Vagina (tissue), 2 donors: Measurements from ENCODE around the gene GNG4.

Experiments used
- CTCF ChIP-seq, 3 experiments: fragments of 450-650 bp in 2 of 3; fragments of 200-600 bp in 1 of 3; sonication (generic) in 1 of 3; IDR thresholded peaks; one replicate each; pipeline ENCODE4 v1.5.1; 2017 to 2019; ENCODE audit warnings: antibody characterized with exemption in 3 of 3, mild to moderate bottlenecking in 2 of 3, moderate library complexity in 2 of 3
- POLR2A ChIP-seq, 2 donors: fragments of 450-650 bp; IDR thresholded peaks; one replicate each; pipeline ENCODE4 v1.6.1; 2017; ENCODE audit warnings: antibody characterized with exemption in 2 of 2, mild to moderate bottlenecking in 2 of 2, moderate library complexity in 2 of 2

GRCh38 chr1:235511470-235512240 is 137.9 kb downstream of the GNG4 start:
- no peak for TF ChIP-seq CTCF (IDR thresholded peaks at IDR 0.05)
- TF ChIP-seq POLR2A (IDR thresholded peaks at IDR 0.05) = no peak
